ENCODE results near the gene SLC35F1.

DNA sequence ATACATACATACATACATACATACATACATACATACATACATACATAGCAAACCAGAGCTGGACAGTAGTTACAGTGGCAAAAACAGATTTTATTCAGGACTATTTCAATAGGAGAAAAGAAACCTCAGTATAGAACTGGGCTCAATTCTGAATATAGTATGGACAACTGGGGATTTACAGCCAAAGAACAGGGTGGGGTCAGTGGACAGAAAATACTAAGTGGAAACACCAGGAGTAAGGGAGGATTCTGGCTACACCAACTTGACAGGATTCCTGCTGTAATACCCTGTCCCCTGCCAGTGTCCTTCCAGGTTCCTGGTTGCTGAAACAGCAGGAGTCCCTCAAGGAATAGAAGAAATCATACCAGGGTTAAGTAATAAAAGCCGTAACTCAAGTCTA is 293.1 kb downstream of the SLC35F1 start:
- TF ChIP-seq, protein P1, sequence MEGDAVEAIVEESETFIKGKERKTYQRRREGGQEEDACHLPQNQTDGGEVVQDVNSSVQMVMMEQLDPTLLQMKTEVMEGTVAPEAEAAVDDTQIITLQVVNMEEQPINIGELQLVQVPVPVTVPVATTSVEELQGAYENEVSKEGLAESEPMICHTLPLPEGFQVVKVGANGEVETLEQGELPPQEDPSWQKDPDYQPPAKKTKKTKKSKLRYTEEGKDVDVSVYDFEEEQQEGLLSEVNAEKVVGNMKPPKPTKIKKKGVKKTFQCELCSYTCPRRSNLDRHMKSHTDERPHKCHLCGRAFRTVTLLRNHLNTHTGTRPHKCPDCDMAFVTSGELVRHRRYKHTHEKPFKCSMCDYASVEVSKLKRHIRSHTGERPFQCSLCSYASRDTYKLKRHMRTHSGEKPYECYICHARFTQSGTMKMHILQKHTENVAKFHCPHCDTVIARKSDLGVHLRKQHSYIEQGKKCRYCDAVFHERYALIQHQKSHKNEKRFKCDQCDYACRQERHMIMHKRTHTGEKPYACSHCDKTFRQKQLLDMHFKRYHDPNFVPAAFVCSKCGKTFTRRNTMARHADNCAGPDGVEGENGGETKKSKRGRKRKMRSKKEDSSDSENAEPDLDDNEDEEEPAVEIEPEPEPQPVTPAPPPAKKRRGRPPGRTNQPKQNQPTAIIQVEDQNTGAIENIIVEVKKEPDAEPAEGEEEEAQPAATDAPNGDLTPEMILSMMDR (IDR thresholded peaks at IDR 0.05) = no peak
- TF ChIP-seq EZH2 (IDR thresholded peaks at IDR 0.05) = no peak
- TF ChIP-seq EZH2phosphoT487 (IDR thresholded peaks at IDR 0.05) = no peak
